Smooth muscle cell (in vitro differentiated cells): Measurements from ENCODE around the gene CAPN12. TPM values are rescaled to one million over a fixed set of nuclear protein-coding genes. Genes with fewer than 3 reads are reported as not detected.
A peak's percentile ranks its signal among the peaks of the same experiment; 100 is the strongest.
"Not testable (repeated sequence)": the region's sequence is repeated elsewhere in the genome, so short reads cannot be mapped to it uniquely, and the experiment has no call there.

Experiments
- DNase-seq: peaks from one replicate; lab custom pipeline; 2025; ENCODE audit not compliant: unreplicated experiment; lab: John Stamatoyannopoulos, UW
- H2AFZ ChIP-seq: fragments of 200-600 bp; sonication (generic); 2 replicates; pipeline ENCODE4 v1.6.0; 2016; ENCODE audit warnings: antibody characterized with exemption, low read depth, mild to moderate bottlenecking
- H3F3A ChIP-seq: fragments of 200-600 bp; sonication (generic); 2 replicates; pipeline ENCODE4 v1.6.0; 2017; ENCODE audit warnings: antibody characterized with exemption, low read depth
- H3K27ac ChIP-seq: fragments of 200-600 bp; sonication (generic); 2 replicates; pipeline ENCODE4 v1.5.1; 2016; ENCODE audit warnings: low read depth, mild to moderate bottlenecking
- H3K27me3 ChIP-seq: fragments of 200-600 bp; sonication (generic); 2 replicates; pipeline ENCODE4 v1.6.1; 2016; ENCODE audit warnings: low read depth, mild to moderate bottlenecking
- H3K36me3 ChIP-seq: fragments of 200-600 bp; sonication (generic); 2 replicates; pipeline ENCODE4 v1.5.1; 2016; ENCODE audit warnings: low read depth
- H3K4me1 ChIP-seq: fragments of 200-600 bp; sonication (generic); 2 replicates; pipeline ENCODE4 v1.5.1; 2016; ENCODE audit warnings: low read depth
- H3K4me2 ChIP-seq: fragments of 200-600 bp; sonication (generic); 2 replicates; pipeline ENCODE4 v1.6.0; 2016; ENCODE audit warnings: mild to moderate bottlenecking
- H3K4me3 ChIP-seq: fragments of 200-600 bp; sonication (generic); 2 replicates; pipeline ENCODE4 v1.5.1; 2016; ENCODE audit warnings: mild to moderate bottlenecking
- H3K79me2 ChIP-seq: fragments of 200-600 bp; sonication (generic); 2 replicates; pipeline ENCODE4 v1.6.0; 2016; ENCODE audit warnings: low read depth, mild to moderate bottlenecking
- H3K9ac ChIP-seq: fragments of 200-600 bp; sonication (generic); 2 replicates; pipeline ENCODE4 v1.6.0; 2016; ENCODE audit warnings: low read depth
- H3K9me3 ChIP-seq: fragments of 200-600 bp; sonication (generic); replicated peaks from 2 replicates; pipeline ENCODE4 v1.5.1; 2016; ENCODE audit warnings: low read depth
- H4K20me1 ChIP-seq: fragments of 200-600 bp; sonication (generic); 2 replicates; pipeline ENCODE4 v1.6.0; 2016; ENCODE audit warnings: low read depth
- WGBS: methylation state at CpG from one replicate; pipeline ENCODE4 v1.1.7; 2016; ENCODE audit warnings: low lambda C conversion rate; 5-methylcytosine and 5-hydroxymethylcytosine counted together
- polyA plus RNA-seq: library from polyadenylated mRNA; unstranded; fragments of >200 nt; fragmentation: Nextera tagmentation; extraction: Ambion mirVana; gene quantifications from 2 replicates; pipeline ENCODE4 v1.2.1, GENCODE V29; 2016
- total RNA-seq: library from RNA; depleted of rRNA; stranded (reverse); fragments of >200 nt; gene quantifications from 2 replicates; pipeline ENCODE4 v1.2.3, GENCODE V29; 2014
- TF ChIP-seq, protein P1 (sequence below): fragments of 200-600 bp; sonication (generic); IDR thresholded peaks from 2 replicates; pipeline ENCODE4 v1.5.1; 2017; ENCODE audit warnings: borderline replicate concordance, mild to moderate bottlenecking, antibody characterized with exemption; ENCODE audit not compliant: insufficient read depth, poor library complexity, severe bottlenecking

CAPN12 gene
- total and polyA plus RNA-seq, 2 experiments from 2014 or later: 1.4 to 5.5 TPM

DNA sequence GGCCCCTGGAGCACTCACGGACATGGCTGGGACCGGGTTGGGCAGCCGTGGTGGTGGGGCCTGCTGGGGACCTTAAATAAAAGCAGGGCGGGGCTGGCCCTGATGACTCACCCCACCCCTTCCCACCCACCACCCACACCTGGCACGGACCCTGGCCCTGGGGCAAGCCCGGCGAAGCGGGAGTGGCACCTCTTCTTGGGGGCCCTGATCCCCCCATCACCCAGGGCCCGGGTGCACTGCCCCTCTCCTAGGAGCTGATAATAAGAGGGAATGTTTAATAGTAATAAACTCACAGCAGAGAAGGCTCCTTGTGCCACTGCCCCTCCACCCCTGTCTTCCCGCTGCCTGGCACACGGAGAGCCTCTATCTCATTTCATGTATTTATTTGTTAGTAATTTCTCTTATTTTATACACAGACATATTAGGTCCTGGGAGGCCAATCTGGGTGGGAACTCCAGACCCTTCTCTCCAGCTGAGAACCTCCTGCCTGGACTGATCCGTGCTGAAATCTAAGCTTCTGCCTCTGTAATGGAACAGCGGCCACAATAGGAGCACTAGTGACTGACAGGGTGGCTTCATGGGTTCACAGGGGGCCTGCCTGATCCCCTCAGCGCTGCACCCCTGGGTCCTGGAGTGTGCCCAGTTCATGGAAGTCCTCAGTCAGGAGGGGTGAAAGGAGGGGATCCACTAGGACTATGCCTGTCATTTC is 29.3 kb upstream of the CAPN12 start, which contains the start of gene LGALS7:
LGALS7 (minus strand) TSS at position 49 of the 709 bp plus-strand sequence; CDS start at position 24, 25 bp downstream.
- no peaks in the 10 kb centered on the region for H3K27me3 ChIP-seq
- H3K36me3 ChIP-seq: no peaks in the 10 kb centered on the region
- no peaks in the 10 kb centered on the region for H3K79me2 ChIP-seq
- DNase-seq: no peak
- no peaks in the 10 kb centered on the region for H3K9me3 ChIP-seq
- no peaks in the 10 kb centered on the region for H3F3A ChIP-seq
- no peak within 1 kb of the TSS for H3K27ac ChIP-seq
- no peak within 1 kb of the TSS for H3K4me2 ChIP-seq
- WGBS: 87% methylated on average over 6 of the region's 14 CpGs
- H3K4me1 ChIP-seq: no peaks in the 10 kb centered on the region
- no peaks in the 10 kb centered on the region for H4K20me1 ChIP-seq
- no peak within 1 kb of the TSS for H3K4me3 ChIP-seq
- H3K9ac ChIP-seq: no peak within 1 kb of the TSS
- no peak within 1 kb of the TSS for H2AFZ ChIP-seq
- TF ChIP-seq, protein P1, sequence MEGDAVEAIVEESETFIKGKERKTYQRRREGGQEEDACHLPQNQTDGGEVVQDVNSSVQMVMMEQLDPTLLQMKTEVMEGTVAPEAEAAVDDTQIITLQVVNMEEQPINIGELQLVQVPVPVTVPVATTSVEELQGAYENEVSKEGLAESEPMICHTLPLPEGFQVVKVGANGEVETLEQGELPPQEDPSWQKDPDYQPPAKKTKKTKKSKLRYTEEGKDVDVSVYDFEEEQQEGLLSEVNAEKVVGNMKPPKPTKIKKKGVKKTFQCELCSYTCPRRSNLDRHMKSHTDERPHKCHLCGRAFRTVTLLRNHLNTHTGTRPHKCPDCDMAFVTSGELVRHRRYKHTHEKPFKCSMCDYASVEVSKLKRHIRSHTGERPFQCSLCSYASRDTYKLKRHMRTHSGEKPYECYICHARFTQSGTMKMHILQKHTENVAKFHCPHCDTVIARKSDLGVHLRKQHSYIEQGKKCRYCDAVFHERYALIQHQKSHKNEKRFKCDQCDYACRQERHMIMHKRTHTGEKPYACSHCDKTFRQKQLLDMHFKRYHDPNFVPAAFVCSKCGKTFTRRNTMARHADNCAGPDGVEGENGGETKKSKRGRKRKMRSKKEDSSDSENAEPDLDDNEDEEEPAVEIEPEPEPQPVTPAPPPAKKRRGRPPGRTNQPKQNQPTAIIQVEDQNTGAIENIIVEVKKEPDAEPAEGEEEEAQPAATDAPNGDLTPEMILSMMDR: no peak

DNA sequence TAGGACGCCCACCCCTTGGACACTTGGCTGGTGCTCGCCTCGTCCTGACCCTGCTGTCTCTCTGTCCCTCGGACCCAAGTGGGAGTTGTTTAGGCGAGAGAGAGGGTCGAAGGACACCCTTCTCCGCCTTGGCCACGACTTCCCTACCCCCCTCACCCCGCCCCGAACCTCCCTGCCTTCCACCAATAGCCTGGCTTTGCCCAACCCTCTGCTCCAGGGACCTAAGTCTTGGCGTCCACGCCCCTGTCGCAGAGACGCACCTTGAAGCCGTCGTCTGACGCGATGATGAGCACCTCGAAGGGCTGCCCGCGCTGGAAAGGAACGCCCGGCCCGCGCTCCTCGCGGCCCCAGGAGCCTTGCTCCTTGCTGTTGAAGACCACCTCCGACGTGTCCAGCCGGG is 27.3 kb upstream of the CAPN12 start:
- H3K27me3 ChIP-seq, H3K79me2 ChIP-seq, H3K4me1 ChIP-seq, H3K36me3 ChIP-seq, H3K9me3 ChIP-seq, H3F3A ChIP-seq, H3K4me2 ChIP-seq, H3K9ac ChIP-seq, DNase-seq, H3K27ac ChIP-seq, H3K4me3 ChIP-seq, H2AFZ ChIP-seq, H4K20me1 ChIP-seq: not testable (repeated sequence)
- 71% methylated on average over 11 of the region's 30 CpGs for WGBS

DNA sequence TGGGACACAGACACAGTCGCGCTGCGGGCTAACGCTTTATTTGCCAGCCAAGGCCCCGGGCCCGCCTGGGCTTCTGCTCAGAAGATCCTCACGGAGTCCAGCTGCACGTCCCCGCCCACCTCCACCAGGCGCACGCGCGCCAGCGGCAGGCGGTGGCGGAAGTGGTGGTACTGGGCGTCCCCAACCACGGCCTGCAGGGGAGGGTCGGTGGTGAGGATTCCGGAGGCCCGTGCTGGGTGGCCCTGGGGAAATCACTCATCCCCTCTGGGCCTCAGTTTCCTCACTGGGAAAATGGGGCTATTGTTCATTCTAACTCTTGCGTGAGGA is 26.6 kb upstream of the CAPN12 start:
- not testable (repeated sequence) for H3K79me2 ChIP-seq, H3K9me3 ChIP-seq, H3K27ac ChIP-seq, H3K36me3 ChIP-seq, H3K4me1 ChIP-seq, H4K20me1 ChIP-seq, DNase-seq, H3K9ac ChIP-seq, H3K4me3 ChIP-seq, H3K4me2 ChIP-seq, H3F3A ChIP-seq, H3K27me3 ChIP-seq, H2AFZ ChIP-seq
- 40% methylated on average over 1 of the region's 22 CpGs for WGBS

DNA sequence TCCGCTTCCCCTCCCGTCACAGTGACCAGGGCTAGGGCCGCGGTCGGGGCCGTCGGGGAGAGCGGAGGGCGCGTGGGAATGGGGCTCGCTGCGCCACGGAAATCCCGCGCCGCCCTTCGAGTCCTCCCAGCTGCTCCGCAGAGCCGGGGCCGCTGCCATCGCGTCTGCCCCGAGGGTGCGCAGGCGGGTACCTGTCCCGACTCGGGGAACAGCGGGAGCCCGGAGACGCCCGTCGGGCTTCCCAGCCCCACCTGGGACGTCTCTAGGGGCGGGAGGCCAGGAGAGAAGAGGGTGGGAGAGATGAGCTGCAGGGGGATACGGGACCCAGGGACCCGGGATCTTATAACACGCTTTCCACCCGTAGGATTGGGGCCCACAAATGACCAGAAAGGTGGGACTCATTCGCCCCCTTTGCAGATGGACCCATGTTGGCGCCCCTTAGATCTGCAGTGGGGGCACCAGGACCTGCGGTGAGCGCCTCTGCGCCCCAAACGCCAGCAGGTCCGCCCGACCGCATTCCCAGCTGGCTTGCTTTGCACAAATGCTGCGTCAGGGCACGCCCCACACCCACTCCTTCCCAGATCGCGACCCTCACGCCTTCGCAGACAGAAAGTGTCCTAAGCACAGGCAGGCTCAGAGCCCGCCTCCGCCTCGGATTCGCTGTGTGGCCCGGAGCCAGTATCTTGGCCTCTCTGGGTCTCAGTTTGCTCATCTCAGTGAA is 26.1 kb upstream of the CAPN12 start:
- H3K4me3 ChIP-seq, H3K27ac ChIP-seq, H3K9me3 ChIP-seq, H3K36me3 ChIP-seq, H3F3A ChIP-seq, DNase-seq, H3K9ac ChIP-seq, H3K79me2 ChIP-seq, H3K4me1 ChIP-seq, H3K27me3 ChIP-seq, H4K20me1 ChIP-seq: not testable (repeated sequence)
- peak overlapping the region; percentile 77 for H3K4me2 ChIP-seq
- 40% methylated on average over 20 of the region's 58 CpGs for WGBS
- H2AFZ ChIP-seq: peak overlapping the region; percentile 84

DNA sequence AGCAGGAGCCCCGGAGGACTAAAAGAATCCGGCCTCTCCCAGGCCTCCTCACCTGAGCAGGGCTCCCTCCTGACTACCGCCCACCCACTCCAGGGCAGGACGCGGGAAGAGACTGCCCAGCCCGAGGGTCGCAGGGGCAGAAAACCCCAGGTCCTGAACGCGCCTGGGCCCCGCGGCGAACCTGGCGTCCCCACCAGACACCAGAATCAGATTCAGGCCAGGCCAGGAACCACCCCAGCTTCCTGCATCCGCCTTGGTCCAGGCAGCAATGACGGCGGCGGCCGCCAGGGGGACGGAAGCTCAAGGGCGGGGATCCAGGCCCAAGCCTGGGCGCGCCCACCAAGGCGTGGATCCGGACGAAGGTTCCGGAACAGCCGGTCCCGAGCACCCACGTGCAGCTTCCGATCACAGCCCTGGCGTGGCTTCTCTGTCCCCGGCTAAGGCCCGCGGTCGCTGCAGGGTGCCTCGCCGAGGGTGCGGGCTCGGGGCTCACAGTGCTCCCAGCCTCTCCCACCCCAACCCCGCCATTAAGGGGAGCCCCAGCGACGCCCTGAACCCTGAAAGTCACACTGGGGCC is 25.4 kb upstream of the CAPN12 start:
- peak overlapping the region; percentile 77 for H3K4me2 ChIP-seq
- WGBS: 28% methylated on average over 30 of the region's 42 CpGs
- H3K27me3 ChIP-seq: no peaks in the 10 kb centered on the region
- no peaks in the 10 kb centered on the region for H3F3A ChIP-seq
- H3K79me2 ChIP-seq: no peaks in the 10 kb centered on the region
- H3K4me1 ChIP-seq: no peaks in the 10 kb centered on the region
- no peak overlapping the region for H3K9ac ChIP-seq
- no peaks in the 10 kb centered on the region for H3K36me3 ChIP-seq
- peak; percentile 20 for DNase-seq
- H3K27ac ChIP-seq: no peak overlapping the region
- no peak overlapping the region for H3K4me3 ChIP-seq
- TF ChIP-seq, protein P1: peak; percentile 78
- H2AFZ ChIP-seq: peak overlapping the region; percentile 84
- no peaks in the 10 kb centered on the region for H4K20me1 ChIP-seq
- no peaks in the 10 kb centered on the region for H3K9me3 ChIP-seq
